ENCODE measurements around the gene ZDHHC11B.

- no peak for TF ChIP-seq CTCF (IDR thresholded peaks at IDR 0.05)
- no peak for TF ChIP-seq POLR2A (IDR thresholded peaks at IDR 0.05)
These were observed 25.9 kb downstream of the ZDHHC11B start for GRCh38 chr5:758698-759053.

Data from prostate gland (tissue), 2 donors.